Measurements from ENCODE around the gene DHRSX. TPM values are rescaled to one million over a fixed set of nuclear protein-coding genes. Genes with fewer than 3 reads are reported as not detected.

DHRSX gene
- polyA plus RNA-seq, 3 donors: 12.9 to 33.2 (median 28.3) TPM

GRCh38 chrX:2311501-2311900 lies 189.3 kb downstream of the DHRSX start:
- DNase-seq: no peak
- peaks cover 0 to 3% of the 10 kb centered on the region in 2 donors for H3K9me3 ChIP-seq (replicated peaks in 1 of 2; ENCODE audit: control insufficient read depth in 1 of 2, insufficient read depth in 1 of 2, low read length in 2 of 2)
- Mint-ChIP-seq H3K36me3 (peaks cover 9 to 14% of the 10 kb centered on the region in 2 donors), H3K4me3 (no peak overlapping the region), H3K27ac (no peak overlapping the region), H3K27me3 (ENCODE audit: low read depth in 3 of 3) (peaks cover 0 to 3% (median 0%) of the 10 kb centered on the region in 3 donors), H3K9me3 (peaks cover 3 to 22% (median 11%) of the 10 kb centered on the region in 7 donors), H3K4me1 (no peaks in the 10 kb centered on the region)
- H4K20me1 ChIP-seq (ENCODE audit: insufficient read depth, low read length): no peaks in the 10 kb centered on the region
- TF ChIP-seq CTCF (IDR thresholded peaks at IDR 0.05): no peak
- no peak overlapping the region for H3K9ac ChIP-seq (ENCODE audit: insufficient read depth, low read length, poor library complexity, severe bottlenecking)
- no peaks in the 10 kb centered on the region for H3K27me3 ChIP-seq (ENCODE audit: control insufficient read depth in 2 of 2, insufficient read depth in 2 of 2, low read length in 2 of 2)
- intact Hi-C loops (cut with micrococcal nuclease): no loop called here
- no peaks in the 10 kb centered on the region for H3K4me1 ChIP-seq (ENCODE audit: control insufficient read depth in 1 of 2, insufficient read depth in 2 of 2, low read length in 2 of 2)
- no peak overlapping the region for H3K4me3 ChIP-seq (replicated peaks in 1 of 3; ENCODE audit: low read depth in 2 of 3, low read length in 3 of 3)
- H3K36me3 ChIP-seq (replicated peaks in 1 of 2; ENCODE audit: control insufficient read depth in 1 of 2, insufficient read depth in 2 of 2, low read length in 2 of 2): no peaks in the 10 kb centered on the region
- WGBS (ENCODE audit: insufficient coverage): 100% methylated on average over 7 of the region's 11 CpGs
- no peaks in the 10 kb centered on the region for H3K79me2 ChIP-seq (ENCODE audit: insufficient read depth, low read length)
- no peak overlapping the region for H3K4me2 ChIP-seq (replicated peaks; ENCODE audit: extremely low read depth, low read length, poor library complexity, severe bottlenecking)
- H2AFZ ChIP-seq (ENCODE audit: insufficient read depth, low read depth, low read length, poor library complexity, severe bottlenecking): no peak overlapping the region
- no peak overlapping the region for H3K27ac ChIP-seq (ENCODE audit: low read depth in 1 of 2, low read length in 2 of 2)

- Mint-ChIP-seq H3K36me3 (peaks cover 10 to 17% of the 10 kb centered on the region in 2 donors), H3K9me3 (peaks cover 0 to 16% (median 10%) of the 10 kb centered on the region in 7 donors), H3K27me3 (ENCODE audit: low read depth in 3 of 3) (no peaks in the 10 kb centered on the region), H3K4me1 (no peaks in the 10 kb centered on the region), H3K4me3 (no peak overlapping the region), H3K27ac (no peak overlapping the region)
- no peak overlapping the region for H2AFZ ChIP-seq (ENCODE audit: insufficient read depth, low read depth, low read length, poor library complexity, severe bottlenecking)
- no peak overlapping the region for H3K27ac ChIP-seq (ENCODE audit: low read depth in 1 of 2, low read length in 2 of 2)
- H3K27me3 ChIP-seq (ENCODE audit: control insufficient read depth in 2 of 2, insufficient read depth in 2 of 2, low read length in 2 of 2): no peaks in the 10 kb centered on the region
- DNase-seq: no peak
- H3K9me3 ChIP-seq (replicated peaks in 1 of 2; ENCODE audit: control insufficient read depth in 1 of 2, insufficient read depth in 1 of 2, low read length in 2 of 2): peaks cover 0 to 7% of the 10 kb centered on the region in 2 donors
- H3K4me2 ChIP-seq (replicated peaks; ENCODE audit: extremely low read depth, low read length, poor library complexity, severe bottlenecking): no peak overlapping the region
- intact Hi-C loops (cut with micrococcal nuclease): no loop called here
- 82% methylated on average over 1 of the region's 6 CpGs for WGBS (ENCODE audit: insufficient coverage)
- no peak overlapping the region for H3K9ac ChIP-seq (ENCODE audit: insufficient read depth, low read length, poor library complexity, severe bottlenecking)
- no peaks in the 10 kb centered on the region for H3K4me1 ChIP-seq (ENCODE audit: control insufficient read depth in 1 of 2, insufficient read depth in 2 of 2, low read length in 2 of 2)
- H3K36me3 ChIP-seq (replicated peaks in 1 of 2; ENCODE audit: control insufficient read depth in 1 of 2, insufficient read depth in 2 of 2, low read length in 2 of 2): no peaks in the 10 kb centered on the region
- no peaks in the 10 kb centered on the region for H4K20me1 ChIP-seq (ENCODE audit: insufficient read depth, low read length)
- no peak overlapping the region for H3K4me3 ChIP-seq (replicated peaks in 1 of 3; ENCODE audit: low read depth in 2 of 3, low read length in 3 of 3)
- H3K79me2 ChIP-seq (ENCODE audit: insufficient read depth, low read length): no peaks in the 10 kb centered on the region
- TF ChIP-seq CTCF (IDR thresholded peaks at IDR 0.05): no peak
These were observed 198.9 kb downstream of the DHRSX start for GRCh38 chrX:2301901-2302300.

Measured in CD14-positive monocyte (primary cell).